Measurements from ENCODE around the gene SBF1. TPM values are rescaled to one million over a fixed set of nuclear protein-coding genes. Genes with fewer than 3 reads are reported as not detected.
"Not testable (repeated sequence)": the region's sequence is repeated elsewhere in the genome, so short reads cannot be mapped to it uniquely, and the experiment has no call there.

The SBF1 gene
- polyA plus RNA-seq, 1 donor (not counting 4 experiments of a cell fraction or from before 2014, with no cell fraction given): 16.2 TPM

- DNase-seq (ENCODE audit: low read depth, low spot score) (no peak), FAIRE-seq (no peak)
- no peaks in the 10 kb centered on the region for H3K79me2 ChIP-seq (ENCODE audit: control insufficient read depth, insufficient read depth, low read length)
- no peaks in the 10 kb centered on the region for H3K9me3 ChIP-seq (ENCODE audit: control insufficient read depth, low read depth, low read length)
- no peak overlapping the region for H3K4me2 ChIP-seq (ENCODE audit: control insufficient read depth, extremely low read depth, insufficient read depth, low read depth, low read length)
- no peak overlapping the region for H2AFZ ChIP-seq (ENCODE audit: control insufficient read depth, low read length)
- no peak overlapping the region for H3K27ac ChIP-seq (ENCODE audit: control insufficient read depth, insufficient read depth, low read length)
- H3K9ac ChIP-seq (ENCODE audit: control insufficient read depth, extremely low read depth, insufficient read depth, low read length): no peak overlapping the region
- no peak overlapping the region for H3K4me3 ChIP-seq (ENCODE audit: control insufficient read depth in 2 of 3, extremely low read depth in 1 of 3, insufficient read depth in 2 of 3, low read depth in 1 of 3, low read length in 3 of 3)
- no peaks in the 10 kb centered on the region for H4K20me1 ChIP-seq (ENCODE audit: control insufficient read depth, extremely low read depth, insufficient read depth, low read length)
- dilution Hi-C loops (cut with MboI; ENCODE audit: extremely low pct_ligation_motif_present, low sequenced_read_pairs): no loop called here
- H3K9me1 ChIP-seq (ENCODE audit: control insufficient read depth, extremely low read depth, insufficient read depth, low read length): no peaks in the 10 kb centered on the region
- TF ChIP-seq EZH2 (IDR thresholded peaks at IDR 0.05; ENCODE audit: low read length) (no peak), CTCF (optimal IDR thresholded peaks at IDR 0.05 in 1 of 3, IDR thresholded peaks at IDR 0.05 in 1 of 3, conservative IDR thresholded peaks at IDR 0.05 in 1 of 3; ENCODE audit: extremely low read depth in 1 of 3, insufficient read depth in 2 of 3, low read length in 3 of 3) (no peak)
- H3K36me3 ChIP-seq (ENCODE audit: control insufficient read depth in 2 of 2, extremely low read depth in 1 of 2, insufficient read depth in 2 of 2, low read length in 2 of 2): peaks cover 27 to 31% of the 10 kb centered on the region in 2 experiments
- no peaks in the 10 kb centered on the region for H3K27me3 ChIP-seq (ENCODE audit: control insufficient read depth, extremely low read depth, insufficient read depth, low read length)
- no peaks in the 10 kb centered on the region for H3K4me1 ChIP-seq (ENCODE audit: control insufficient read depth, extremely low read depth, insufficient read depth, low read length)
These were observed 60.2 kb downstream of the SBF1 start for GRCh38 chr22:50414476-50415248.

DNA sequence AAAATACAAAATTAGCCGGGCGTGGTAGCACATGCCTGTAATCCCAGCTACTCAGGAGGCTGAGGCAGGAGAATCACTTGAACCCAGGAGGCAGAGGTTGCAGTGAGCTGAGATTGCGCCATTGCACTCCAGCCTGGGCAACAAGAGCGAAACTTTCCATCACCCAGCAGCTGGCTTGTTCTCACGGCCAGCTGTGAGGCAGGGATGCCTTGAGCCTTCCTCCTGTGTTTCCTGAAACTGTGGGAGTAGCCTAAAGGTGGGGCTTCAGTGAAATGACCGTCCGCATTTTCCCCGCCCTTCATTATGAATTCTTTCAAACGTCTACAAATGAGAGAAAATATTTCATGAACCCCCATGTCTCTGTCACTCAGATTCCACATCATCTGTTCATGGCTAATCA, 65.9 kb downstream of the SBF1 start:
- dilution Hi-C loops (cut with MboI; ENCODE audit: extremely low pct_ligation_motif_present, low sequenced_read_pairs); H3K4me3 ChIP-seq (ENCODE audit: control insufficient read depth in 2 of 3, extremely low read depth in 1 of 3, insufficient read depth in 2 of 3, low read depth in 1 of 3, low read length in 3 of 3); H3K4me2 ChIP-seq (ENCODE audit: control insufficient read depth, extremely low read depth, insufficient read depth, low read depth, low read length); H4K20me1 ChIP-seq (ENCODE audit: control insufficient read depth, extremely low read depth, insufficient read depth, low read length); H3K9ac ChIP-seq (ENCODE audit: control insufficient read depth, extremely low read depth, insufficient read depth, low read length); H3K27ac ChIP-seq (ENCODE audit: control insufficient read depth, insufficient read depth, low read length); H3K79me2 ChIP-seq (ENCODE audit: control insufficient read depth, insufficient read depth, low read length); H3K27me3 ChIP-seq (ENCODE audit: control insufficient read depth, extremely low read depth, insufficient read depth, low read length); FAIRE-seq; H3K9me3 ChIP-seq (ENCODE audit: control insufficient read depth, low read depth, low read length); H3K4me1 ChIP-seq (ENCODE audit: control insufficient read depth, extremely low read depth, insufficient read depth, low read length); H2AFZ ChIP-seq (ENCODE audit: control insufficient read depth, low read length); DNase-seq (ENCODE audit: low read depth, low spot score); H3K9me1 ChIP-seq (ENCODE audit: control insufficient read depth, extremely low read depth, insufficient read depth, low read length): not testable (repeated sequence)
- peaks cover 12 to 14% of the 10 kb centered on the region in 2 experiments for H3K36me3 ChIP-seq (ENCODE audit: control insufficient read depth in 2 of 2, extremely low read depth in 1 of 2, insufficient read depth in 2 of 2, low read length in 2 of 2)

Data from keratinocyte (primary cell).